Tibial artery (tissue), 4 donors: ENCODE results near the gene COL15A1.
A peak's percentile ranks its signal among the peaks of the same experiment; 100 is the strongest.
"Not testable (repeated sequence)": the region's sequence is repeated elsewhere in the genome, so short reads cannot be mapped to it uniquely, and the experiment has no call there.

Experiments
- DNase-seq, 2 donors: peaks; one replicate each; pipeline ENCODE4 v3.0.0-alpha.2; 2019
- H3K27ac ChIP-seq, 2 donors: fragments of 200-600 bp; sonication (generic) in 1 of 2; 1 replicate in 1 of 2; 2 replicates in 1 of 2; pipeline ENCODE4 v1.5.1; 2018 to 2019; ENCODE audit warnings: mild to moderate bottlenecking in 1 of 2
- H3K27me3 ChIP-seq, 2 donors: fragments of 200-600 bp; sonication (generic) in 1 of 2; one replicate each; pipeline versions ENCODE4 v1.5.1 to v1.6.0; 2016 to 2019
- H3K36me3 ChIP-seq, 3 donors: fragments of 200-600 bp; sonication (generic) in 2 of 3; one replicate each; pipeline ENCODE4 v1.5.1; 2016 to 2019; ENCODE audit warnings: mild to moderate bottlenecking in 2 of 3
- H3K4me1 ChIP-seq, 4 donors: fragments of 200-600 bp; sonication (generic) in 2 of 4; 1 replicate in 3 of 4; 2 replicates in 1 of 4; pipeline ENCODE4 v1.5.1; 2016 to 2019
- H3K4me3 ChIP-seq, 2 donors: fragments of 200-600 bp; sonication (generic) in 1 of 2; 1 replicate in 1 of 2; 2 replicates in 1 of 2; pipeline ENCODE4 v1.5.1; 2018 to 2019; ENCODE audit warnings: mild to moderate bottlenecking in 2 of 2
- H3K9me3 ChIP-seq, 3 donors: fragments of 200-600 bp; sonication (generic) in 1 of 3; one replicate each; pipeline ENCODE4 v1.5.1; 2016 to 2019
- CTCF ChIP-seq, 2 experiments: fragments of 200-600 bp in 1 of 2; fragments of 450-650 bp in 1 of 2; IDR thresholded peaks; one replicate each; pipeline ENCODE4 v1.5.1; 2017 to 2019; ENCODE audit warnings: antibody characterized with exemption in 2 of 2, mild to moderate bottlenecking in 1 of 2, moderate library complexity in 1 of 2
- intact Hi-C: fragments of 100-400 bp; cut with DNase I; formaldehyde crosslinking; loops from one replicate; pipeline ENCODE4 v1.15.0; 2023; ENCODE audit warnings: low total_unique reads

COL15A1 gene

GRCh38 chr9:99006511-99006910 is 62.8 kb downstream of the COL15A1 start:
- no peak for TF ChIP-seq CTCF (IDR thresholded peaks at IDR 0.05)
- intact Hi-C loops = no loop called here
- no peak overlapping the region for H3K4me3 ChIP-seq
- DNase-seq = no peak
- no peak overlapping the region for H3K27ac ChIP-seq
- H3K4me1 ChIP-seq = no peaks in the 10 kb centered on the region
- peaks cover 0 to 35% (median 33%) of the 10 kb centered on the region in 3 donors for H3K36me3 ChIP-seq
- H3K9me3 ChIP-seq = no peaks in the 10 kb centered on the region
- H3K27me3 ChIP-seq = no peaks in the 10 kb centered on the region

- no peaks in the 10 kb centered on the region for H3K9me3 ChIP-seq
- no peak overlapping the region for H3K27ac ChIP-seq
- H3K4me1 ChIP-seq = no peaks in the 10 kb centered on the region
- H3K27me3 ChIP-seq = no peaks in the 10 kb centered on the region
- TF ChIP-seq CTCF (IDR thresholded peaks at IDR 0.05) = no peak
- no peak for DNase-seq
- intact Hi-C loops = no loop called here
- H3K4me3 ChIP-seq = no peak overlapping the region
- peaks cover 0 to 35% (median 33%) of the 10 kb centered on the region in 3 donors for H3K36me3 ChIP-seq
These were observed 63.3 kb downstream of the COL15A1 start for GRCh38 chr9:99006979-99007378.

- Histone ChIP-seq H3K4me1 (no peaks in the 10 kb centered on the region), H3K27ac (no peak overlapping the region), H3K36me3 (peaks cover 0 to 34% (median 33%) of the 10 kb centered on the region in 3 donors), H3K9me3 (no peaks in the 10 kb centered on the region), H3K4me3 (no peak overlapping the region), H3K27me3 (no peaks in the 10 kb centered on the region)
- no peak for TF ChIP-seq CTCF (IDR thresholded peaks at IDR 0.05)
- intact Hi-C loops = no loop called here
- no peak for DNase-seq
These were observed 64.5 kb downstream of the COL15A1 start for GRCh38 chr9:99008203-99008602.

DNA sequence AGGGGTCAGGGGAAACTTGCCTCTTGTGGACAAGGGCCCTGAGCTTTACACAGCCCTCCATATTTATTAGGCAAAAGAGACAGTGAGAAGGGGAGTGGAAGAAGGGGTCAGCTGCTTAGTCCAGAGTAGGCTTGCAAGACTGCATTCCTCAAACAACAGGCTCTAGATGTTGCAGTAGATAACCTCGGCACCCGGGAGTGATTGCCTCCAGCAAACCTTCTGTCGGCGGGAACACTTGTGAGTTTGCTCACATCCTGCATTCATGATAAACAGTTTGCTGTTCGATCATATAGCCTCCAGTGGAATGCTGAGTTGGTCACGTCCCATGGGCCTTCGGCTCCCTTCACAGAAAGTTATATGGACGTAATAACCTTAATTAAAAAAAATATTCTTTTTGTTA is 66.7 kb downstream of the COL15A1 start:
- H3K27ac ChIP-seq, DNase-seq, H3K27me3 ChIP-seq, intact Hi-C loops, H3K9me3 ChIP-seq, H3K4me1 ChIP-seq, H3K4me3 ChIP-seq: not testable (repeated sequence)
- peaks cover 0 to 19% (median 14%) of the 10 kb centered on the region in 3 donors for H3K36me3 ChIP-seq

GRCh38 chr9:99011161-99011709 is 67.5 kb downstream of the COL15A1 start:
- intact Hi-C loops = no loop called here
- no peak for TF ChIP-seq CTCF (IDR thresholded peaks at IDR 0.05)

GRCh38 chr9:99012957-99013512 is 69.3 kb downstream of the COL15A1 start:
- Histone ChIP-seq H3K4me1 (no peaks in the 10 kb centered on the region), H3K27ac (no peak overlapping the region), H3K4me3 (no peak overlapping the region), H3K9me3 (no peaks in the 10 kb centered on the region), H3K36me3 (peaks cover 14 to 31% (median 16%) of the 10 kb centered on the region in 3 donors), H3K27me3 (no peaks in the 10 kb centered on the region)
- DNase-seq = no peak
- peak in 1 of 2 experiments; percentile 62 for TF ChIP-seq CTCF (IDR thresholded peaks at IDR 0.05)
- intact Hi-C loops = no loop called here

More at GRCh38 chr9:99011161-99011709, 67.5 kb downstream of the COL15A1 start:
- Histone ChIP-seq H3K27ac (no peak overlapping the region), H3K4me3 (no peak overlapping the region), H3K4me1 (no peaks in the 10 kb centered on the region), H3K27me3 (no peaks in the 10 kb centered on the region), H3K9me3 (no peaks in the 10 kb centered on the region), H3K36me3 (peaks cover 6 to 19% (median 9%) of the 10 kb centered on the region in 3 donors)
- no peak for DNase-seq
